NCI-H748 (cell line): Measurements from ENCODE around the gene CALD1.
"Not testable (repeated sequence)": the region's sequence is repeated elsewhere in the genome, so short reads cannot be mapped to it uniquely, and the experiment has no call there.

Experiments used
- DNase-seq: peaks from one replicate; lab custom pipeline; 2025; ENCODE audit not compliant: unreplicated experiment; lab: John Stamatoyannopoulos, UW

The CALD1 gene

GRCh38 chr7:134942690-134943466 lies 163.4 kb downstream of the CALD1 start:
- DNase-seq, result no peak

GRCh38 chr7:134943785-134944400 lies 164.5 kb downstream of the CALD1 start:
- peak; percentile 36 for DNase-seq

DNA sequence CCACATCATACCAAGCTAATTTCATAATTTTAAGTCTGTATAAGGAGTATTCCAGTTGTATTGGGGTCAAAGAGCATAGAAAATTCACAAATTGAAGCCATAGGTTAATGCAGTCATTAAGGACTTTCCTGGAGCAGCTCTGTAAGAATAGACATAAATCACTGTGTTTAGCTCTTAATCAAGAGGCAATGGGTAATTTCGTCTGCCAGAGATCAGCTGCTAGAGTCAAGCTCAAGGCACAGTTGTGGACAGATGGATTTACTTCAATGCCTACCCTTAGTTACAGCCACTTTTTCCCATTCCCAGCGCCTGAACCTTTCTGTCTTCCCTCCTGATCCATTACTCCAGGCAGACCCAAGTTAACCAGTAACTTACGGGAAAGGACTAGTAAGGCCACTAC lies 166.3 kb downstream of the CALD1 start:
- no peak for DNase-seq

GRCh38 chr7:134946260-134946659 lies 166.8 kb downstream of the CALD1 start:
- no peak for DNase-seq

- no peak for DNase-seq
Observed at GRCh38 chr7:134947329-134947728, 167.9 kb downstream of the CALD1 start.

DNA sequence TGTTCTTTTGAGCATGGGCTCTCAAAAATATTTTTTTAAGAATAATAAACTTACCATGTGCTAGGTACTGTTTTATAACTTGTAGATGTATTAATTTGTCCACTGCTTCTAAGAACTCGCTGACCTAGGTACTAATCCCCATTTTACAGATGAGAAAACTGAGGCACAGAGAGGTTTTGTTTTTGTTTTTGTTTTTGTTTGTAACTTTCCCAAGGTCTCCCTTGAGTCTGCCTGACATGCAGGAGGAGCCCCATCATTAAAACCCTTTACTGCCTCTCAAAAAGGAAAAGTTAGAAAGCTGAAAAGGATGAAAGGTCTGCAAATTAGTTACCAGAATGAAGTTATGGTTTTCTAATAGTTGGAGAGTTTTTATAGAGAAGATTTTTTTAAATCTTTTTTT lies 168.4 kb downstream of the CALD1 start:
- no peak for DNase-seq

DNA sequence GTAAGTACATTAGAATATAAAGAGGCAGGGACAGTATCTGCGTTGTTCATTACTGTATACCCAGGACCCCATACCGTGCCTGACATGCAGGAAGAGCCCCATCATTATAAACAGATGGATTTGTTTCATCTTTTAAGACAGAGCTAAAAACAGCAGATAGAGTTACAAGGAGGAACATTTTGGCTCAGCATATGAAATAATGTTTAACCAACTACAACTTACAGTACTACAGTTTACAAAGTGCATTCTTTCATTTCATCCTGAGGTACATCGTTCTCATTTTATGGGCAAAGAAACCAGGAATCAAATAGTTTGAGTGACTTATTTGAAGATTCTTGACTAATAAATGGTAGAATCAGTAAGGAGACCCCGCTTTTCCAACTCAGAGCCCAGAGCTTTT lies 168.8 kb downstream of the CALD1 start:
- DNase-seq, result no peak

- no peak for DNase-seq
Observed at GRCh38 chr7:134948736-134949135, 169.3 kb downstream of the CALD1 start.

- no peak for DNase-seq
Observed at GRCh38 chr7:134949171-134949570, 169.7 kb downstream of the CALD1 start.

GRCh38 chr7:134954197-134955082 lies 175.0 kb downstream of the CALD1 start:
- DNase-seq, result peak; percentile 42

- DNase-seq, result no peak
Observed at GRCh38 chr7:134957005-134957404, 177.6 kb downstream of the CALD1 start.

- no peak for DNase-seq
Observed at GRCh38 chr7:134959810-134960209, 180.4 kb downstream of the CALD1 start.

GRCh38 chr7:134962270-134962780 lies 182.9 kb downstream of the CALD1 start:
- DNase-seq, result no peak

DNA sequence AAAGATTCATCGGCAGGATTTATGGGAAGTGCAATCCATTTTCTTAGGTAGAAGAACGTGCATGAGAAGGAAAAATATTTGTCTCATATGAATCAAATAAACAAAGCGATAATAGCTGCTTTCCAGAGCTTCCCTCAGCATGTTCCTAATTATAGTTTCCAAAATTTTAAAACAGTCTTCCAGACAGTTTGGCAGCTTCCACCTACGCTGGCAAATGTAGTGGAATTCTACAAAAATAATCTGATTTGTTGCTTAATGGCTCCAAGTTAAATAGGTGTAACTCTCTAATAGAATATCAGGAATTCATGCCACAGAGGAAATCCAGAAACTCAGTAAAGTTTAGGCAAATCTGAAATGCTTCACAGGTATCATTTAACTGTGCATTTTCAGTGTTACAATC lies 183.6 kb downstream of the CALD1 start:
- no peak for DNase-seq

GRCh38 chr7:134966691-134967090 lies 187.3 kb downstream of the CALD1 start:
- DNase-seq, result peak; percentile 31

- no peak for DNase-seq
Observed at GRCh38 chr7:134968110-134968509, 188.7 kb downstream of the CALD1 start.

DNA sequence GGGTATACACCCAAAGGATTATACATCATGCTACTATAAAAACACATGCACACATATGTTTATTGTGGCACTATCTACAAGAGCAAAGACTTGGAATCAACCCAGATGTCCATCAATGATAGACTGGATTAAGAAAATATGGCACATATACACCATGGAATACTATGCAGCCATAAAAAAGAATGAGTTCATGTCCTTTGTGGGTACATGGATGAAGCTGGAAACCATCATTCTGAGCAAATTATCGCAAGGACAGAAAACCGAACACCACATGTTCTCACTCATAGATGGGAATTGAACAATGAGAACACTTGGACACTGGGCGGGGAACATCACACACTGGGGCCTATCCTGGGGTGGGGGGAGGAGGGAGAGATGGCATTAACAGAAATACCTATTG lies 202.2 kb downstream of the CALD1 start:
- DNase-seq, result not testable (repeated sequence)

DNA sequence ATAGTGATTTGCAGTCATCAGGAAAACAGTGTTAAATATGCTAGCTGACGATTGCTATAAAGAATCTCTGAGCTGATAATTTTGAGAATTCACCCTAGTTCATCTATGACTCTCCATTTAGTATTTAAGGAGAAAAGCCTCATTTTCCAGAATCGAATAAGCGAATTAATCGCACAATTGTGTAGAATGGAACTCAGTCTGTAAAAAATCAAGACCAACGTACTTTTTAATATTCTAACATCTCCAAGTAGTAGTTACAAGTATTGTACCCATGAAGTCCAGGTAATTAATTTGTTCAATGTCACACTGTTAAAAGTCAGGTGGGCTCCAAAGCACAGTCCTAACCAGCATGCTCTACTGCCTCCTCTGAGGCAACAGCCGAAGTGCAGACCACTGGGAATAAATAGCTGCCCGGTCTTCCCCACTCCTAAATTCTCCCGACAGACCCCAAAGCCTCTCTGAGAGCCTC lies 206.5 kb downstream of the CALD1 start:
- no peak for DNase-seq

GRCh38 chr7:134986363-134987251 lies 207.2 kb downstream of the CALD1 start, which contains the start of gene AGBL3:
Gene AGBL3 (plus strand): TSS chr7:134986508. CDS start chr7:134987934, 1,426 bp downstream.
- DNase-seq, result peak; percentile 98

GRCh38 chr7:134988161-134988560 lies 208.7 kb downstream of the CALD1 start:
- no peak for DNase-seq
